SK-N-SH (cell line): ENCODE results near the gene SHROOM1. TPM values are rescaled to one million over a fixed set of nuclear protein-coding genes. Genes with fewer than 3 reads are reported as not detected.

Experiments used
- CTCF ChIA-PET: fragments of 300-600, 350-600 bp; formaldehyde crosslinking; extraction: SDS; loops from one replicate; lab custom pipeline; 2021; lab: Yijun Ruan, JAX
- POLR2A ChIA-PET: fragments of 350-600 bp; sonication (Branson Sonifier 250); formaldehyde crosslinking; extraction: SDS; loops from one replicate; lab custom pipeline; 2020; ENCODE audit warnings: antibody characterized with exemption, inconsistent platforms; lab: Yijun Ruan, JAX
- DNase-seq: peaks from one replicate; pipeline ENCODE4 v3.0.0; 2012
- H2AFZ ChIP-seq: fragments of 200-600 bp; sonication (generic); 2 replicates; pipeline ENCODE4 v1.8.1; 2016; ENCODE audit warnings: antibody characterized with exemption, mild to moderate bottlenecking, low read depth
- H3F3A ChIP-seq: fragments of 200-600 bp; sonication (generic); replicated peaks from 2 replicates; pipeline ENCODE3; 2016; ENCODE audit warnings: antibody characterized with exemption, mild to moderate bottlenecking; ENCODE audit not compliant: insufficient read depth
- H3K27ac ChIP-seq, 2 experiments: fragments of 200-500 bp in 1 of 2; fragments of 200-600 bp in 1 of 2; sonication (Bioruptor generic) in 1 of 2; sonication (generic), shearing (Covaris generic) in 1 of 2; 2 replicates each; pipeline versions ENCODE4 v1.5.1 to v1.6.1; 2014 to 2016; ENCODE audit warnings: low read depth in 2 of 2, inconsistent platforms in 1 of 2, low read length in 1 of 2, mild to moderate bottlenecking in 1 of 2, mixed read lengths in 1 of 2
- H3K27me3 ChIP-seq: fragments of 200-600 bp; sonication (generic), shearing (Covaris generic); 2 replicates; pipeline ENCODE4 v1.6.1; 2016; ENCODE audit warnings: mixed run types; ENCODE audit not compliant: insufficient read depth
- H3K36me3 ChIP-seq, 2 experiments: fragments of 200-500 bp in 1 of 2; fragments of 200-600 bp in 1 of 2; sonication (Bioruptor generic) in 1 of 2; sonication (generic) in 1 of 2; replicated peaks in 1 of 2; 2 replicates each; pipeline versions ENCODE3 to v1.5.1; 2014 to 2016; ENCODE audit warnings: low read length in 1 of 2, mild to moderate bottlenecking in 1 of 2; ENCODE audit not compliant: insufficient read depth in 2 of 2, control insufficient read depth in 1 of 2
- H3K4me1 ChIP-seq, 2 experiments: fragments of 200-500 bp in 1 of 2; fragments of 200-600 bp in 1 of 2; sonication (Bioruptor generic) in 1 of 2; sonication (generic), shearing (Covaris generic) in 1 of 2; 2 replicates each; pipeline versions ENCODE4 v1.5.1 to v1.6.1; 2014 to 2016; ENCODE audit warnings: low read depth in 1 of 2, low read length in 1 of 2, mixed run types in 1 of 2; ENCODE audit not compliant: insufficient read depth in 2 of 2, control insufficient read depth in 1 of 2
- H3K4me2 ChIP-seq: fragments of 200-600 bp; sonication (generic), shearing (Covaris generic); 2 replicates; pipeline ENCODE4 v1.6.1; 2017; ENCODE audit warnings: mixed run types
- H3K4me3 ChIP-seq, 2 experiments: fragments of 200-500 bp in 1 of 2; fragments of 200-600 bp in 1 of 2; sonication (Bioruptor generic) in 1 of 2; sonication (generic), shearing (Covaris generic) in 1 of 2; 2 replicates each; pipeline versions ENCODE4 v1.5.1 to v1.8.1; 2014 to 2016; ENCODE audit warnings: low read depth in 2 of 2, inconsistent platforms in 1 of 2, low read length in 1 of 2, mild to moderate bottlenecking in 1 of 2, mixed read lengths in 1 of 2, moderate library complexity in 1 of 2
- H3K79me2 ChIP-seq: fragments of 200-600 bp; sonication (generic); 2 replicates; pipeline ENCODE4 v1.8.1; 2017; ENCODE audit warnings: mild to moderate bottlenecking; ENCODE audit not compliant: insufficient read depth
- H3K9ac ChIP-seq: fragments of 200-600 bp; sonication (generic); 2 replicates; pipeline ENCODE4 v1.6.1; 2017; ENCODE audit warnings: mixed run types
- H3K9me2 ChIP-seq: fragments of 200-600 bp; sonication (generic); 2 replicates; pipeline ENCODE4 v1.6.1; 2017; ENCODE audit warnings: mixed run types
- H3K9me3 ChIP-seq: fragments of 200-600 bp; sonication (generic); 2 replicates; pipeline ENCODE4 v1.6.1; 2017; ENCODE audit warnings: mixed run types, mild to moderate bottlenecking, moderate library complexity
- H4K20me1 ChIP-seq: fragments of 200-600 bp; sonication (generic); 2 replicates; pipeline ENCODE4 v1.6.1; 2017; ENCODE audit warnings: mild to moderate bottlenecking, mixed run types; ENCODE audit not compliant: insufficient read depth
- FOXJ3 ChIP-seq: sonication (generic); formaldehyde crosslinking; IDR thresholded peaks from 2 replicates; pipeline ENCODE4 v1.5.1; 2020; ENCODE audit warnings: mild to moderate bottlenecking, missing genetic modification reagents
- FOXM1 ChIP-seq: IDR thresholded peaks from 2 replicates; pipeline ENCODE4 v1.4.0; 2012; ENCODE audit warnings: low read depth, mild to moderate bottlenecking
- GATA2 ChIP-seq: sonication (generic); formaldehyde crosslinking; IDR thresholded peaks from 2 replicates; pipeline ENCODE4 v1.5.0; 2020; ENCODE audit warnings: mild to moderate bottlenecking, missing genetic modification reagents
- JUND ChIP-seq: IDR thresholded peaks from 2 replicates; pipeline ENCODE4 v1.4.0; 2012
- MEF2A ChIP-seq: IDR thresholded peaks from 2 replicates; pipeline ENCODE4 v1.4.0; 2012; ENCODE audit warnings: low read depth, borderline replicate concordance
- MXI1 ChIP-seq: IDR thresholded peaks from 2 replicates; pipeline ENCODE4 v1.6.1; 2012; ENCODE audit warnings: mild to moderate bottlenecking, low read depth, low read length, improper control_type of control experiment
- NRF1 ChIP-seq: IDR thresholded peaks from 2 replicates; pipeline ENCODE4 v1.6.1; 2012; ENCODE audit warnings: low read depth, mild to moderate bottlenecking, low read length
- RCOR1 ChIP-seq: fragments of 150-350 bp; IDR thresholded peaks from 2 replicates; pipeline ENCODE4 v1.6.1; 2017; ENCODE audit warnings: antibody characterized with exemption, low read length
- SMC3 ChIP-seq: IDR thresholded peaks from 2 replicates; pipeline ENCODE4 v1.6.1; 2012; ENCODE audit warnings: low read depth, low read length, improper control_type of control experiment
- TCF12 ChIP-seq: IDR thresholded peaks from 2 replicates; pipeline ENCODE4 v1.4.0; 2012
- WGBS: methylation state at CpG from one replicate; pipeline ENCODE4 v1.1.6; 2017; ENCODE audit warnings: low lambda C conversion rate; 5-methylcytosine and 5-hydroxymethylcytosine counted together
- polyA plus RNA-seq, 3 experiments: library from polyadenylated mRNA; depleted of rRNA; stranded (reverse); fragments of >200 nt; gene quantifications; 2 replicates each; pipeline ENCODE4 v1.2.3, GENCODE V29; 2012
- TF ChIP-seq, protein P1 (sequence below): IDR thresholded peaks from 2 replicates; pipeline ENCODE4 v1.4.0; 2012; ENCODE audit warnings: low read depth, borderline replicate concordance
- TF ChIP-seq, protein P2 (sequence below): fragments of 200-600 bp; sonication (generic); IDR thresholded peaks from 2 replicates; pipeline ENCODE4 v1.6.1; 2017; ENCODE audit warnings: antibody characterized with exemption, mild to moderate bottlenecking, moderate library complexity
- TF ChIP-seq, protein P3 (sequence below): IDR thresholded peaks from 2 replicates; pipeline ENCODE4 v1.4.0; 2012; ENCODE audit warnings: low read depth
- TF ChIP-seq, protein P4 (sequence below): fragments of 150-350 bp; IDR thresholded peaks from 2 replicates; pipeline ENCODE4 v1.6.1; 2017; ENCODE audit warnings: antibody characterized with exemption, low read length, low read depth, borderline replicate concordance

SHROOM1 gene
- polyA plus RNA-seq, 1 of the 3 experiments (the other 2 are of a cell fraction) = 3.8 TPM

DNA sequence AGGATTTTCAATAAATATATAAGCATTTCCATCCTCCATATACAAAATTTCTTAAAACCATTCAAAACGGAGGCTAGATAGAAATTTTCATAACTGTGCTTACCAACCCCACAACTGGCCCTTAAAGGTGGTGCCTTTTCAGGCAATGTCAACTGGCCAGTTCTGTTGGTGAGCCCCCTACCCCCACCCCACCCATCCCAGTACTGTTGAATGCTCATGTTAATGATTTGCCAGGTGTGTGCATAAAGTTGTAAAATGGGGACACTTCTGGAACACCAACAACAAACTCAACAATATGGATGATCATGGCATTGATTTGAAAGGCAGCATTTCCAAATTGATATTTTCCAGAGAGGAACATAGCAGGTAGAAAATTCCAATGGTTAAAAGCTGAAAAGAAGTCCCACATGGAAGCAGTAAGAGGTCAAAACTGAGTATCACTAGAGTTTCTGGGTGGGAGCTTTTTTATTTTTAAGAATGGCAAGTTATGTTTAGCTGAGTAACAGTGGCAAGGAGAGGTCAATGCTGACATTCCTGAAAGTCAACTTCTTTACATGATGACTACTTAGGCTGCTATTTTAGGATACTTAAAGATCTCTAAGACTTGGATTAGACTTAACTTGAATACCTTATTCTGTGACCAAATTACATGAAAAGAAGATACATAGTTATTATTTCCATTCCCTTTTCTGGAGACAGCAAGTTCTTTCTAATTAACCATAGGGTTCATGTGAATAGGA, 45.7 kb upstream of the SHROOM1 start:
- Histone ChIP-seq H3K9me2 (no peaks in the 10 kb centered on the region), H3K36me3 (peaks cover 71 to 94% of the 10 kb centered on the region in 2 experiments), H3K4me3 (no peak overlapping the region), H4K20me1 (0 out of 2 replicates have a peak, but pooled peaks cover 3% of the 10 kb centered on the region), H2AFZ (no peak overlapping the region), H3F3A (peaks cover 15% of the 10 kb centered on the region), H3K27ac (peak overlapping the region in 1 of 2 experiments; percentile 35; a peak in 2 of 4 replicates), H3K79me2 (no peaks in the 10 kb centered on the region; the same call in 1 of the 2 replicates), H3K27me3 (no peaks in the 10 kb centered on the region), H3K9ac (no peak overlapping the region), H3K4me2 (no peak overlapping the region), H3K4me1 (peaks cover 0 to 4% of the 10 kb centered on the region in 2 experiments; a peak in 2 of 4 replicates), H3K9me3 (no peaks in the 10 kb centered on the region)
- no peak for DNase-seq
- 78% methylated on average over 1 of the region's 1 CpG for WGBS
- ChIA-PET POLR2A (no interaction called here), CTCF (interaction anchor here (0.8 to 1.6 kb wide), 2 partner anchors 47 to 56 kb away, joined by 3 to 4 read pairs; no protein-coding TSS in a partner anchor)
- TF ChIP-seq SMC3 (no peak), MEF2A (no peak), MXI1 (no peak), GATA2 (CRISPR knock-in tag) (no peak), TCF12 (no peak), FOXM1 (no peak), JUND (no peak), RCOR1 (no peak), FOXJ3 (CRISPR knock-in tag) (no peak), NRF1 (no peak)
- TF ChIP-seq, protein P1, sequence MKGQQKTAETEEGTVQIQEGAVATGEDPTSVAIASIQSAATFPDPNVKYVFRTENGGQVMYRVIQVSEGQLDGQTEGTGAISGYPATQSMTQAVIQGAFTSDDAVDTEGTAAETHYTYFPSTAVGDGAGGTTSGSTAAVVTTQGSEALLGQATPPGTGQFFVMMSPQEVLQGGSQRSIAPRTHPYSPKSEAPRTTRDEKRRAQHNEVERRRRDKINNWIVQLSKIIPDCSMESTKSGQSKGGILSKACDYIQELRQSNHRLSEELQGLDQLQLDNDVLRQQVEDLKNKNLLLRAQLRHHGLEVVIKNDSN = no peak
- TF ChIP-seq, protein P2, sequence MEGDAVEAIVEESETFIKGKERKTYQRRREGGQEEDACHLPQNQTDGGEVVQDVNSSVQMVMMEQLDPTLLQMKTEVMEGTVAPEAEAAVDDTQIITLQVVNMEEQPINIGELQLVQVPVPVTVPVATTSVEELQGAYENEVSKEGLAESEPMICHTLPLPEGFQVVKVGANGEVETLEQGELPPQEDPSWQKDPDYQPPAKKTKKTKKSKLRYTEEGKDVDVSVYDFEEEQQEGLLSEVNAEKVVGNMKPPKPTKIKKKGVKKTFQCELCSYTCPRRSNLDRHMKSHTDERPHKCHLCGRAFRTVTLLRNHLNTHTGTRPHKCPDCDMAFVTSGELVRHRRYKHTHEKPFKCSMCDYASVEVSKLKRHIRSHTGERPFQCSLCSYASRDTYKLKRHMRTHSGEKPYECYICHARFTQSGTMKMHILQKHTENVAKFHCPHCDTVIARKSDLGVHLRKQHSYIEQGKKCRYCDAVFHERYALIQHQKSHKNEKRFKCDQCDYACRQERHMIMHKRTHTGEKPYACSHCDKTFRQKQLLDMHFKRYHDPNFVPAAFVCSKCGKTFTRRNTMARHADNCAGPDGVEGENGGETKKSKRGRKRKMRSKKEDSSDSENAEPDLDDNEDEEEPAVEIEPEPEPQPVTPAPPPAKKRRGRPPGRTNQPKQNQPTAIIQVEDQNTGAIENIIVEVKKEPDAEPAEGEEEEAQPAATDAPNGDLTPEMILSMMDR = no peak
- TF ChIP-seq, protein P3, sequence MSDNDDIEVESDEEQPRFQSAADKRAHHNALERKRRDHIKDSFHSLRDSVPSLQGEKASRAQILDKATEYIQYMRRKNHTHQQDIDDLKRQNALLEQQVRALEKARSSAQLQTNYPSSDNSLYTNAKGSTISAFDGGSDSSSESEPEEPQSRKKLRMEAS = no peak
- TF ChIP-seq, protein P4, sequence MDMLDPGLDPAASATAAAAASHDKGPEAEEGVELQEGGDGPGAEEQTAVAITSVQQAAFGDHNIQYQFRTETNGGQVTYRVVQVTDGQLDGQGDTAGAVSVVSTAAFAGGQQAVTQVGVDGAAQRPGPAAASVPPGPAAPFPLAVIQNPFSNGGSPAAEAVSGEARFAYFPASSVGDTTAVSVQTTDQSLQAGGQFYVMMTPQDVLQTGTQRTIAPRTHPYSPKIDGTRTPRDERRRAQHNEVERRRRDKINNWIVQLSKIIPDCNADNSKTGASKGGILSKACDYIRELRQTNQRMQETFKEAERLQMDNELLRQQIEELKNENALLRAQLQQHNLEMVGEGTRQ = no peak
